Neural progenitor cell (in vitro differentiated cells): ENCODE measurements around the gene CRIM1.

Source experiments
- CTCF ChIP-seq: fragments of 200-600 bp; sonication (generic); IDR thresholded peaks from 2 replicates; pipeline ENCODE4 v1.5.1; 2017; ENCODE audit warnings: antibody characterized with exemption, mild to moderate bottlenecking
- EZH2 ChIP-seq: fragments of 200-600 bp; sonication (generic); IDR thresholded peaks from 2 replicates; pipeline ENCODE4 v1.6.1; 2017; ENCODE audit warnings: antibody characterized with exemption, mild to moderate bottlenecking, moderate library complexity
- EZH2phosphoT487 ChIP-seq: fragments of 200-600 bp; sonication (generic); IDR thresholded peaks from 2 replicates; pipeline ENCODE4 v1.6.1; 2017; ENCODE audit warnings: antibody characterized with exemption

GRCh38 chr2:36489281-36489680 is 133.7 kb downstream of the CRIM1 start:
- no peak for TF ChIP-seq CTCF
- no peak for TF ChIP-seq EZH2
- no peak for TF ChIP-seq EZH2phosphoT487
